HG02970 (cell line): ENCODE results near the gene CNTN5.

Experiments used
- ATAC-seq: cut with Tn5 transposase; IDR thresholded peaks from one replicate; pipeline ENCODE4 v1.9.1; 2021; ENCODE audit warnings: mild to moderate bottlenecking, moderate library complexity, moderate number of reproducible peaks; ENCODE audit not compliant: unreplicated experiment, low FRiP score

CNTN5 gene

DNA sequence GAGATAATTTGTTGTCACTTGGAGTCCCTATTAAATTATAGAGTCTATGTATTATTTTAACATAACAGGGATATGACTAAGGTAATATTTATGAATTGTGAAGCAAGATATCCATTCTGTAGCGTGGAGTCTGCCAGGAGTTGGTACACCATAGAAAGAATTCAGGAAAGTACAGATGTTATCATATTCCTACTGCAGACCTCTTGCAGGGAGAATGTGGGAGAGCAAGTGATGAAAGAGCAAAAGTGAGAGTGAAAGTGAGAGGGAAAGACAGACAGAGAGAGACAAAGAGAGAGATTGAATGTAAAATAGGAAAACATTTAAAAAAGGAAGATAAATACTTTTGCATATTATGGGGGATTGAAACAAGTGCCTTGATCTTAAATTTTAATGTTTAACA lies 468.8 kb downstream of the CNTN5 start:
- no peak for ATAC-seq

DNA sequence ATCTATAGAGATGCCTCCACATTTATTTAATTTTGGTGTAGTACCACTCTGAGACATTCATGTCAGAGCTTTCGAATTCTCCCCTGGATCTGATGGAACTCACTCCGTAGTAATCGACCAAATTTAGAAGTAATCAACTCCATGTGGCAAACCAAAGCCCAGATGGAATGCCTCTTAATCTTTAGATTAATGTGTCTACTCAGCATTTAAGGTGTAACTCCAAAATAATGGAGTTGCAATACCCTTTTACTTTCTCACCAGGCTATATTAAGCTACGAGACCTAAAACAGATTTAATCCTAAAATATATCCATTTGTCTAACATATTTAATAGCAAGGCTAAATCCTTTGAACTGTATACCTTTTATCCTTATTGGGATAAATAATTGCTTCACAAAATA lies 473.3 kb downstream of the CNTN5 start:
- no peak for ATAC-seq

DNA sequence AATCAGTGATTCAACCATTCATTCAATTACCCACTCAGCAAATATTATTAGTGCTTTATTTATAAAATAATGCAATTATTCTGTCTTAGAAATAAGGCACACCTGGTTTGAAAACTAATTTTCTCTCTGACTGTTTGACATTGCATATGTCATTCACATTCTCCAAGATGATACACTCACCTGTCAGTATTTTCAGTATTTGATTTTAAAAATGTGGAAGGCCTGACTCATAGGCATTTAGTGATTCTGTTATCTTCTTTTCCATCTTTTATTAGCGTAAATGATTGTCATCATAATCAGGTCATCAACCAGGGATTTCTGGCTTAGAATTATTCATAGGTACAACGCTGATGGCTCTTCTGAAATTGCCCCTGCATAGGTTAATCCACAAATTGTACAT lies 480.9 kb downstream of the CNTN5 start:
- ATAC-seq: no peak

DNA sequence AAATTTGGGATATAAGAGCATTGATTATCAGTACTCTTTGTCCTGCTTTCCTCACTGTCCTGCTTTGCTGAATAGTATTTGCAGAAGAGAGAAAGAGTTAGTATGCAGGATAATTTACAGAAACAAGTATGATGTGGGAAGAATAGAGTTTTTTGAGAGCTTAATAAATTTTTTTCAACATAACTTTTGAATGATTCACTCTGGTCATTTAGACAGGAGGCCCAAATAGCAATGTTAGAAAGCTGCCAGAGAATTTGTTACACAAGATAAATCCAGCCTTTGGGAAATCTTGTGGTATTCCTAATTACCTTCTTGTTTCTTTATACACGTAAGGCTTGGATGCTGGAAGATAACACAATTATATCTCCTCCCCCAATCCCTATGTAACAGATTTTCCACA lies 484.6 kb downstream of the CNTN5 start:
- no peak for ATAC-seq

DNA sequence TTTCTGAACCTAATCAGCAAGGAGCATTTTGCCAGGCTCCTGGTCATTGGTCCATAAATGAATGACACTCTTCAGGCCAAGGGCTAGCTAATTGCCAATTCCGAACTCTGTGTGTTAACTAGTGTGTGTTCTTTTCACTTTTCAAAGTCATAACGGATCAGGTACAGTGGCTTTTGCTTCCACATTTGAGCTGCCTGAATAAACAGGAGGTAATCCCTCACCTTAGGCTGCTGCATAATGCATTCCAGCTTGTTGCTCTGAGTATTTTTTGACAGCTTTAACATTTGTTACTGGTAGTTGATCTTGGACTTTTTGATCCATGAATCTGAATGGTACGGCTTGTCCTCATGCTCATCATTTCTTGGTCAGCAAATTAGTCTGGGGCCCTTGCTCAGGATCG lies 485.1 kb downstream of the CNTN5 start:
- ATAC-seq: no peak

DNA sequence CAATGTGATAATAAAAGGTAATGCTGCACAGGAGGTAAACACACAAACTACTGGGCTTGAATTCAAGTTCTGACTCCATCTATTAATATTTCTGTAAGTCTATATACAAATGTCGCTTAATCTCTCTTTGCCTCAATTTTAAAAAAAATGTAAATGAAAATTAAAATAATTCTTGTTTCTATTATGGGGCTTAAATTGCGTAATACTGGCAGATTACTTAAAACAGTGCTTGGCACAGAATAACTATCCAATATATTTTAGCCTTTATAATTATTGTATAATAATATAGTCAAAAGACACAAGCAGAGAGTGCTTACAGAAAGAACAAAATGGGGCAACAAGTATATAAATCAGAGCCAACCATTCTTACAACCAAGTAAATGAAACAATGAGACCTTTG lies 489.1 kb downstream of the CNTN5 start:
- ATAC-seq: no peak

DNA sequence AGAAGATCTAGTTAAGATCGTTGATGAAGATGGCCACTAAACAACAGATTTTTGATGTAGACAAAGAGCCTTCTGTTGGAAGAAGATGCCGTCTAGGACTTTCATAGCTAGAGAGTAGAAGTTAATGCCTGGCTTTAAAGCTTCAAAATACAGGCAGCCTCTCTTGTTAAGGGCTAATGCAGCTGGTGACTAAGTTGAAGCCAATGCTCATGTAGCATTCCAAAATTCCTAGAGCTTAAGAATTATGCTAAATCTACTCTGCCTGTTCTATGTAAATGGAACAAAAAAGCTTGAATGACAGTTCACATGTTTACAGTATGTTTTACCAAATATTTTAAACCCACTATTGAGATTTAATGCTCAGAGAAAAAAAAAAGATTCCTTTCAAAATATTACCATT lies 492.6 kb downstream of the CNTN5 start:
- ATAC-seq: no peak

DNA sequence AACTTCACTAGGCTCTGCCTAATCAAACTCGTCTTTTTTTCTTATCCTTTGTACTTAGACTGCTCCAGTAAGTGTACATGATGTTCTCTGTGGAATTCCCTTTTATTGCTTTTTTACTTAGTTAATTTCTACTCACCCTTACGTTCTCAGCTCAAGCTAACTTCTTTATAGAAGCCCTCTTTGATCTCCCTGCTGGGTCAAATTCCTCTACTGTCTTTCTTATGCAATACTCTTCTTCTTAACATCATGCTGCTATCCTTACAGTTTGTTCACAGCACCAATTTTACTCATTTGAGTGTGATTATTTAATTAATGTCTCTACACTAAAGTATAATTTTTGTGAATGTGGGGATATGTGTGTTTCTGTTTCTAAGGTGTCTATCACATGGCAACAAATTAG lies 498.3 kb downstream of the CNTN5 start:
- no peak for ATAC-seq

DNA sequence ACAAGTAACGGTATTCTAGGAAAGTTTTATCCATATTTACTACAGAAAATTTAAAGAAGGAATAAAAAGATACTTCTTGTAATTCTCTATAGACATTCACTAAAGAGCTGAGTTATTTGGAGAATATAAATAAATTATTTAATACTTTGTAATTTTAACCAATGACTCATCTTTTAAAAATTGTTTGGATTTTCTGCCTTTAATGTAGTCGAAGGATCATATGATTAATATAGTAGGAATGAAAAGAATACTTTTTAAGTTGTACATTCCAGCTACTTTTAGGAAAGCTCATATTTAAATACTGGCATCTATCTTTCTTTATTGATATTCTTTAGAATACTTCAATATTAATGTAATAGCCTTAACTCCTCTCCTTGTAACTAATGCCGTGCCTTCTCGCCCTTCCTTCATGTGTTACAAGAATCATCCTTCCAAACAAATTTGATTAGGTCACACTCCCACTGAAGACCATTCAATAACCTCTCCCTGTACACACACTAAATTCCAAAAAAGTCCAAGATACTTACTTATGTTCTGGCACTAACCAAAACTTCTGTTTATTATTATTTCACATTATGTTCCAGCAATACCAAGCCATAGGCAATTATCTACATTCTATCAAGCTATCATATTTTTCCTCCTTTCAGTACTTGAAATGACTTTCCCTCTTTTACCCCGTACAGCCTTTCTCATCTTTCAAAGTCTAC lies 501.9 kb downstream of the CNTN5 start:
- no peak for ATAC-seq

DNA sequence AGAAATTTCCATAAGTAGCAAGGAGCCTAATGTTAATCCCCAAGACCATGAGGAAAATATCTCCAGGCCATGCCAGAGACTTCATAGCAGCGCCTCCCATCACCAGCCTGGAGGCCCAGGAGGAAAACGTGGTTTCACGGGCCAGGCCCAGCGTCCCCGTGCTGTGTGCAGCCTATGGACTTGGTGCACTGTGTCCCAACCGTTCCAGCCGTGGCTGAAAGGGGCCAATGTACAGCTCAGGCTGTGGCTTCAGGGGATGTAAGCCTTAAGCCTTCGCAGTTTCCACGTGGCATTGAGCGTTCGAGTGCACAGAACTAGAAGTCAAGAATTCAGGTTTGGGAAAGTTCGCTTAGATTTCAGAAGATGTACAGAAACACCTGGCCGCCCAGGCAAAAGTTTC lies 510.7 kb downstream of the CNTN5 start:
- no peak for ATAC-seq

DNA sequence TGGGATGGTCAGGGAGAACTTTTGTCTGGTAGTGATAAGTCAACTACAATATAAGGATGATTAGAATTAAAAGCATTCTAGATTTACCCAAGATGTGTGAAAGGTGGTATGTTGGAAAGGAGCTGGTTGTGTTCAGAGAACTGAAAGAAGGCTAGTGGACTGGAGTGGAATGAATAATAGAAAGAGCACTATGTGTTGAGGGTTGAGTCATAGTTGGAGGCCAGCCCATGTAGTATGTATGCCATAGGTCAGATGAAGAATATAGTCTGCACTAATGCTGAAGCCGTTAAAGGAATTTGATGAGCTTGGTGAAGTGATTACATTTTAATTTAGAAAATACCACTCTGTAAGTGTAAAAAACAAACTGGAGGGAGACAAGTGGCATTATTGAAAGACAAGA lies 514.1 kb downstream of the CNTN5 start:
- ATAC-seq: peak; percentile 51

DNA sequence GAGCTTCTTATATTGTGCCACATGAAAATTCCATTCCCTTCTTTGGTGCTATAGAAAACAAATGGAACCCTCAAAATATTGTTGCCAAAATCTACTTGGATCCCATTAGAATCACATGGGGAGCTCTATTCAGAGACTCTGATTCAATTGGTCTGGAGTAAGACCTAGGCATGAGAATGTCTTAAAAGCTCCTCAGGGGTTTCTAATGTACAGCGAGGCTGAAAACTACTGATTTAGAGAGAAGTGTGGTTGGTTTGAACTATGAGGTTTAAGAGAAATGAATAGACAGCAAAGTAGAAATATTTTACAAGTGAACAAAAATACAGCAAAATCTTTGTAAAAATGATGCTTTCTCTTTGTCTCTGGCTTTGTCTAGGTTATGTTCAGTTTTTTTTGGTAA lies 514.7 kb downstream of the CNTN5 start:
- peak; percentile 70 for ATAC-seq

DNA sequence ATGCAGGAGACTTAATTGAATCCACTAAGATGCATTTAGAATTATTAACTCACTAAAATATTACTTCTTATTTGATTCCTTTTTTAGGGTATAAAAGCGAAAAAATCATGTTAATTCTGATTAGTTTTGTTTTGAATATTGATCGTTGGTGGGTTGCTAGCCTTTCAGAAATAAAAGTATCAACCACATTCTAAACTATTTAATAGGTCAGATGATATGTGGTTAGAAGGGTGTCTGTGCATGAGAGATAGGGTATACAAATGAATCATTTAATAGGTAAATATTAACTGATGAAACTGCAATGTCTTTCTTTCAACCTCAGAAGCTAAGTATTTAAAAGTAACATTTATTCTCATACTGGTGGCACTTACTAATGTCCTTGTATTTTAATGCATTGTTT lies 515.1 kb downstream of the CNTN5 start:
- peak; percentile 88 for ATAC-seq

DNA sequence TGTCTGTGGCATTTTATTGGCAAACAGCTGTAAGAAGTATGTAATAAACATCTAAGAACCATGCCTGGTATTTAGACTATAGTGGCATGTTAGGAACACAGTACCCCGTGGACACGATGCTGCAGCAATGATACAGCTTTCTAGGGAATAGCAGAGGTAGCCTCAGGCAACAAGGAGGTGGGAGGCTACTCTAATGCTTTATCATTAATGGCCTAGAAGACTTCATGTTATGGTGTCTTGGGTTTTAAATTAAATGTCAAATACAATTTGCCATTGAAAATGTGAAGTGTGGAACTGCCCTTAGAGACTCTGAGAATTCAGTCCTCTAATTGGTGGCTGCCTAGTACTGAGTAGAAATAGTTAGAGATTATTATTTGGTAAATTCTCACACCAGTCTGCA lies 516.9 kb downstream of the CNTN5 start:
- no peak for ATAC-seq

DNA sequence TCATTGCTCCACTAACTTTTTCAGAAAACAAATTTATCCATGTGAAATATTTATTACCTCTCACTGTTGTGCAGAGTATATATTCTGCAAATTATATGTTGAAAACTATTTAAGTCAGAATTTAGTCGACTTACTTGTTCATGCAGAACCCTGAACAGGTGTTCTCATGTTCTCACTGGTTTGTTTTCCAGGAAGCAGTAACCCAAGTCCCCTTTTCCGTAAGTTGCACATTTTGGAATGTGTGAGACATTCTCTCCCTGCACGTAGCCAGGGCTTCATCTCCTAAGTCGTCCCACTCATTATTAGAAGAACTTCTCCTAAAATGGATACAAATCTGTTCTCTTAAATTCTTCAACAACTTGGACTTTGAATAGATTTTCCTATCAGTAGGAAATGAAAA lies 524.9 kb downstream of the CNTN5 start:
- no peak for ATAC-seq

DNA sequence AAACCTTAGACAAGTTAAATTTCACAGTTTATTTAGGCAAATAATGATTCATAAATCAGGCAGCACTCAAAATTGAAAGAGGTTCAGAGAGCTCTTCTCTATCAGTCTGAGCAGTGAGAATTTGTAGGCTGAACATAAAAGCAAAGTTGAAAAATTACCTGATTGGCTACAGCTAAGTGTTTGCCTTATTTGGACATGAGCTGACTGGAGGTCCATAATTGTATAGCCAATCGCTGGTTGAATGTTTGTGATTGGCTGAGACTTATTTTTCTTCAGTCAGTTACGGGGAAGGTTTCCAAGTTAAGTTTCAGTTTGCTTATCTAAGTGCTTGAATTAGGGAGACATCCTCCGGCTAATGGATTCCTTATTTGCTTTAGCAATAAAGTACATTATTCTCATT lies 527.5 kb downstream of the CNTN5 start:
- no peak for ATAC-seq

DNA sequence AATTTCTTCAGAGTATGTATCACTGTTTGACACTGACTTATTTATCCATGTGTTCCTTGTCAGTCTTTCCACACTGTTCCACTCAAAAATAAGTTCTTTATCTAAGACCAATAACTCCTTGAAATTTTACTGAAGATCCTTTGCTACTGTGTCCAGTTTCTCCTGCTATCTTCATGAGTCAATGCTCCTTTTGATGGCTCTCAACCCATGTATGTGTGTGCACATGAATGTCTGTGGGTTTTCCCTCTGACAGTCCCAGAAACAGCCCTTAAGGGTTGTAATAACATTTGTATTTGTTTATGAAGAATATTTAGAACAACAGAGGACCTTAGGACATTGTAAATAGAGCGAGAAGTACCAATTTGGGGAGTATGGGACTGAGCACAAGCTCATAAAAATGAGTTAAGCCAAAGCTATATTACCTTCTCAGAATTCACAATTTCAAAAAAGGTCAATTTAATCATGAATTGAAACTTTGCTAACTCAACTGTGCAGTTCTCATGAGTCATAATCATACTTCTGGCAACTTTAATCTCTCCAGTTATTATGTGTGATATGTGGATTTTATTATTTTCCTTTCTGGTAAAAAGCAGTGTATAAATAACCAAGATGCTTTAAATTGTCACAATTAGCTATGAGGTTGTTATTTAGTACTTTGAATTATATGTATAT lies 533.6 kb downstream of the CNTN5 start:
- no peak for ATAC-seq

DNA sequence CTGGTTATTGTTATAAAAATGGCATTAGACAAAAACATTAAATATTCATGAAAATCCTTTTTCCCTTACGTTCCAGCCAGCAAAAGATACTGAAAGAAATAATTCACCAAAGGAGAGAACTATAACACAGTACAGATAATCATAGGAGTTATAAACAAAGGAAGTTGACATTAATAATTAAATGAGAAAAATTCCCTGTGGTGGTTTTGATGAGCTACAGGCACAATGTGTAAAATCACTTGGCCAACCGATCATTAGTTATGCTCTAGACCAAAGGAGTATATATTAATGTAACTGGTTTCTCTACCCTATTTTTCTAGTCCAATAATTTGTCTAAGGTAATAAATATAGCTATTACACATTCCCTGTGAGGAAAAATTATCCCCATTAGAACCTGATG lies 534.7 kb downstream of the CNTN5 start:
- no peak for ATAC-seq

DNA sequence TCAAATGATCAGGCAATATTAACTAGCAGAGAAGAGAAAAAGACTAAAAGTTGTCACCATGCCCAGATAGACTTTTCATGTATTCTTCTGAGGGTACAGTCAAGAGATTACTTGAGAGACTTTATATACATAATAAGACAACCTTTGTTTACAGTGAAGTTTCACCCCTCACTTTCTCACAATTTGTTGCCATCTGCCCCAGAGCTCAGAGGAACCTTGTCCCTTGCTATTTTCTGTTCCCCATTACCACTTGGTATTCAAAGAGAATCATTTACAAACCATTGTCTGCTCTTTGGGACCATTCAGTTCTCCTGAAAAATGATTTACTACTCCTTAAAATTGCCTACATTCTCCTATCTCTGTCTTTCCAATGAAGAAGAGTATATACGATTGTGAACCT lies 544.6 kb downstream of the CNTN5 start:
- peak; percentile 59 for ATAC-seq

DNA sequence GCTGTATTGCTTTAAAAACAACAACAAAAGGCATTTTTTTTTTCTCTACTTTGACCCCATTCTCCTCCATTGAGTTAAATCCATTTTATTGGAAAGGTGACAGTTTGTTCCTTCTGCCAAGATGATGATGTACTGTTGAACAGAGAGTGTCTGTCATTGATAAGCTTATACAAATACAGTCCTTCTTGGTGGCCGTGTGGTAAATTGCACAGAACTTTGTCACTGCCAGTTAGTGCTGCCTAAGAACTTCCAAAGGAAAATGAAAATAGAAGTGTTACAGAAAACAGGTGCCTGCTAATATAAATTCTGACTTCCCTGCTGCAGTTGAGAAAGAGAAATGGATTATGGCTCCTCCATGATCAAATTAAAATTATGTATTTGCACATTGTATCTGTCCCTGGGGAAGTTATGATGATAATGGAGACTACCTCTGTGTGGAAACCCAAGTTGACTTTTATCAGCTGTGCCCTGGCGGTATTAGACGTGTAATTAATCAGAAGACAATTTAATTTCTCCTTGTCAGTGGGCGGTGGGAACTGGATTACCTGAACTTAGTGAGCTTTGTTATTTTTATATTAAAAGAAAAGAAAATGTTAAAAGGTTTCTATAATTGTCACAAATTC lies 546.7 kb downstream of the CNTN5 start:
- ATAC-seq: no peak

DNA sequence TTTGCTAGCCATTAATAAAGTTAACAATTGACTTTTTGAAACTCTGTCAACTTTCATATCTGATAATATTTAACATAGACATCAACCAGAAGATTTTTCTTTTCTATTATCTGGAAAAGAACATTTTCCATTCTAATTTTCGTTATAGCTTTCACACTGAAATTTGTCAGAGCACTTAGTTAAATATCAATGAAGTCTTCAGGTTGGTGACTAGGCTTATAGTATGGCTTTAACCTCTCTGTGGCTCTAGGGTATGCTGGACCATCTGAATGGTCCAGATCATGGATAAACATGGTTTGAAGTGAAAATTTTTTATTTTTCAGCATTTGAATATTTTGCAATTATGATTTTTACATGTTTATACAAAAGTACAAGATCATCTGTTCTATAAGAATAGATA lies 548.1 kb downstream of the CNTN5 start:
- no peak for ATAC-seq

DNA sequence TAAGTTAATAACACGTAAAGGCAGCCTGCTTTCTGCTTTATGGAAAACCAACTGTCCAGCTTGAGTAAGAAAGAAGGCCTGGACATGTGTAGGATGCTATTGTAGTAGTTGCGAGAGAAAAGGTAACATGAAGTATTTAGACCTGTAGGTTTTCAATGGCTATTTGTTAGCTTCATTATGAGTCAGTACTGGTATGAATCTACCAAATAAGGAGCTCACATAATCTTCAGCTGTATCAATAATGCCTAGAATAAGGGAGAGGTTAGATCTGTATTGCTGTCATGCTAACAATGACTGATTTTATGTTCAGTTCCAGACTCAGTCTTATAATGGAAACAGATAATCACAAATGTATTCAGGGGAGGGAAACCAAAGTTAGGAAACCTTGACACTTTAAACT lies 550.3 kb downstream of the CNTN5 start:
- peak; percentile 81 for ATAC-seq
